ENCODE results near the gene LHFPL6.

LHFPL6 gene

DNA sequence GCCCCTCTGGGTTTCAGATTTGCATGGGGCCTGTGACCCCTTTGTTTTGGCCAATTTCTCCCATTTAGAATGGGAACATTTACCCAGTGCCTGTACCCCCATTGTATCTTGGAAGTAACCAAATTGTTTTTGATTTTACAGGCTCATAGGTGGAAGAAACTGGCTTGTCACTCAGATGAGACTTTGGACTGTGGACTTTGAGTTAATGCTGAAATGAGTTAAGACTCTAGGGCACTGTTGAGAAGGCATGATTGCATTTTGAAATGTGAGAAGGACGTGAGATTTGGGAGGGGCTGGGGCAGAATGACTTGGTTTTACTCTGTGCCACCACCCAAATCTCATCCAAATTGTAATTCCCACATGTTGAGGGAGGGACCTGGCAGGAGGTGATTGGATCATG lies 306.0 kb downstream of the LHFPL6 start:
- DNase-seq = no peak

DNA sequence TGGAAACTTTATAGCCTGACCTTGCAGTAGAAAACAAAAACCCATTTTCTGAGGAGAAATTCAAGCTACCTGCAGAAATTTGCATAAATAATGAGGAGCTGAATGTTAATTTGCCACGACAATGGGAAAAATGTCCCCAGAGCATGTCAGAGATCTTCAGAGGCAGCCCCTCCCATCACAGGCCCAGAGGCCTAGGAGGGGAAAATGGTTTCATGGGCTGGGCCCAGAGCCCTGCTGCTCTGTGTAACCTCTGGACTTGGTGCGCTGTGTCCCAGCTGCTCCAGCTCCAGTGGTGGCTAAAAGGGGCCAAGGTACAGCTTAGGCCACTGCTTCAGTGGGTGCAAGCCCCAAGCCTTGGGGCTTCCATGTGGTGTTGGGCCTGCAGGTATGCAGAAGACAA lies 306.8 kb downstream of the LHFPL6 start:
- DNase-seq = no peak
